CD1c-positive myeloid dendritic cell (primary cell): ENCODE measurements around the gene CTTNBP2NL.
"Not testable (repeated sequence)": the region's sequence is repeated elsewhere in the genome, so short reads cannot be mapped to it uniquely, and the experiment has no call there.

Experiments used
- DNase-seq: peaks from one replicate; pipeline ENCODE4 v3.0.0-alpha.2; 2016; ENCODE audit errors: extremely low spot score

CTTNBP2NL gene

DNA sequence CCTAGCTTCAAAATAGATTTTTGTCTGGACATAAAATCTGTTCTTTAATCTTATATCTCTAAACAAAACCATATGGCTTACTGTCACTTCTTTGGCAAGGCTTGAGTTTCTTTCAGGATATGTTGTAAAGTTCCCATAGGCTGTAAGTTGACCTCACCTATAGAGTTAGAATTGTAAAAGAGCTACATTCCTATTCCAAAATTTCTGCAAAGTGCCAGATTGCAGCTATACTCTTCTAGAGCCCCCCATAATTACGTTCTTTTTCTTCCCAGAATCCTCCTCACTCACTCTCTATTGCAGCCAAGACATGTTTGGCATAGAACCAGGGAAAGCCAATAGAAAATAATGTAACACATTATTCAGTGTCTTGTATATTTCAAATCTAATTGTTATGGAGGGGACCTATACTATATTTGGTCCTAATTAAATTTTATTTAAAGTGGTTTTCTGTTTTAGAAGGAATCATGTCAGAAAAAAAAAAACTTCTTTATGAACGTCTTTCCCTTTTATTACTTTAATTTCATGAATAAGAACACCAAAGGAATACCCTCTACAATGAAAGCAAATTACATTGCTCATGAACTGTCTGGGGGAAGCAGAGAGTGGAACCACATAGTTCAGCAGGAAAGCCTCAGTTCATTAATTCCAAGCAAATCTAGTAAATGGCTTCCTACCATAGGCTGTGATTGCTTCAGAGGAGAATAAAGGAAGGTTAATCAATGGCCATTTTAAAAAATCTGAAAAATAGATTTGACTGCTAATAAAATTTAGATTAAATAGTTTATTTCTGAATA lies 22.3 kb downstream of the CTTNBP2NL start:
- no peak for DNase-seq

DNA sequence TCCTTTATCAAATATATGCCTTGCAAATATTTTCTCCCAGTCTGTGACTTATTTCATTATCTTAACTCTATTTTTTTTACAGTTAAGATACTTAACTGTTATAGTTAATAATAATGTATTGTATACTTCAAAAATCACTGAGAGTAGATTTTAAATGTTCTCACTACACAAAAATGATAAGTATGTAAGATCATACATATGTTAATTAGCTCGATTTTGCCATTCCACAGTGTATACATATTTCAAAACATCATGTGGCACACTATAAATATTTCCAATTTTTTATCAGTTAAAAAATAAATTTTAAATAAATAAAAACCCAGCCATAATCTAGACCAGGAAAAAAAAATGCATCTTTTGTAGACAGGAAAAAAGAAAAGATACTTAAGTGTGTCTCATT lies 27.2 kb downstream of the CTTNBP2NL start:
- DNase-seq = no peak

DNA sequence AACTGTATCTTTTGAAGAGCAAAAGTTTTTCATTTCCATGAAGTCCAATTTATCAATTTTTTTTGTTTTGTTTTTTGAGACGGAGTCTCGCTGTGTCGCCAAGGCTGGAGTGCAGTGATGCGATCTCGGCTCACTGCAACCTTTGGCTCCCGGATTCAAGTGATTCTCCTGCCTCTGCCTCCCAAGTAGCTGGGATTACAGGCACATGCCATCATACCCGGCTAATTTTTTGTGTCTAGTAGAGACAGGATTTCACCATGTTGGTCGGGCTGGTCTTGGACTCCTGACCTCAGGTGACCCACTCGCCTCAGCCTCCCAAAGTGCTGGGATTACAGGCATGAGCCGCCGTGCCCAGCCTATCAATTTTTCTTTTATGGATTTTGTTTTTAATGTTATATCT lies 27.7 kb downstream of the CTTNBP2NL start:
- not testable (repeated sequence) for DNase-seq

DNA sequence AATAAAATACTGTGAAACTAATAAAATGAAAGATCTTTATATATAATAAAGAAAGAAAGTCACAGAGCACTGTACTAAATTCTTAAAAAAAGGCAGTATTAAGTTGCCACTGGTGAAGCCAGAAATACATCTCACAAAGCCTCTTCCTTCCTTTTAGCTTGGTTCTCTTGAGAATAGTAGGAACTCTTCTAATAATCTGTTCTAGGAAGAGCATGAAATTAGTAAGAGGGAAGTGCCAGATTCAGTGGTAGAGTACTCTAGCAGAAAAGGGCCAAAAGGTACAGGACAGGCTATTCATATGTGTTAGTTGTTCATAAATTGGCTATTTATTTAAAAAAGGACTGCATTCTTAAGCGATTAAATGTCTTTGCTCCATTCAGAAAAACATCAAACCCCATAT lies 33.7 kb downstream of the CTTNBP2NL start:
- DNase-seq = peak; percentile 45

DNA sequence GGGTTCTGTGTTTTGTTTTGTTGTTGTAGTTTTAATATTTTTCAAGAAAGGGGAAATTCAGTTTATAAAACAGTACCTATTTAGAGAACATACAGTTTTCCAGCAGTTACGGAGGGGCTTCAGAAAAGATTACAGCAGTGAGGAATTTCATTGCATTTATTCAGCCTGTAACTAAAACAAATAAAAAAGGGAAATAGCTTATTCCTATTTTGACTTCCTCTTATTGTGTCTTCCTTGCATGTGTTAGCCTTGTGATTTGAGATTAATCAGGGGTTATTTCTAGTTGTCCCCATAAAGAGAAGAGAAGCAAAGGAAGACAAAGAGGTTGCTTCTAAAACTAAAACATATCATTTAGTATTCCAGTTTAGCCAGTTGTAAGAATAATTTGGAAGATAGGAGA lies 35.0 kb downstream of the CTTNBP2NL start:
- DNase-seq = peak; percentile 71

DNA sequence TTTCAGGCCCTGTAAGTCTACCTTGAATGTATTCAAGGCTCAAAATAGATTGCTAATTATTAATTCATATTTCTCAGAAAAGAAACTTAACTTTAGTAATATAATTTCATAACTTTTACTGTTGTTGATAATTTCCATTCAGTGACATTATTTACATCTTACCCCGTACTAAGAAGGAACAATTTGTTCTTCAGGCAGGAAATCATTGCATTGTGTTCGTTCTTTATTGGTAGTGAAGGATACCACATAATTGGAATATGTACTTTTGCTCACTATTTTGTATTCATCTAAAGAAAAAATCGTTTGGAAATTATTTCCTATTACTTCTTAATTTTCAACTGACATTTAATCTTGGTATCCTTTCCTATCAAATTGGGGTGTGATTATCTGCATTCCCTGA lies 39.4 kb downstream of the CTTNBP2NL start:
- no peak for DNase-seq

DNA sequence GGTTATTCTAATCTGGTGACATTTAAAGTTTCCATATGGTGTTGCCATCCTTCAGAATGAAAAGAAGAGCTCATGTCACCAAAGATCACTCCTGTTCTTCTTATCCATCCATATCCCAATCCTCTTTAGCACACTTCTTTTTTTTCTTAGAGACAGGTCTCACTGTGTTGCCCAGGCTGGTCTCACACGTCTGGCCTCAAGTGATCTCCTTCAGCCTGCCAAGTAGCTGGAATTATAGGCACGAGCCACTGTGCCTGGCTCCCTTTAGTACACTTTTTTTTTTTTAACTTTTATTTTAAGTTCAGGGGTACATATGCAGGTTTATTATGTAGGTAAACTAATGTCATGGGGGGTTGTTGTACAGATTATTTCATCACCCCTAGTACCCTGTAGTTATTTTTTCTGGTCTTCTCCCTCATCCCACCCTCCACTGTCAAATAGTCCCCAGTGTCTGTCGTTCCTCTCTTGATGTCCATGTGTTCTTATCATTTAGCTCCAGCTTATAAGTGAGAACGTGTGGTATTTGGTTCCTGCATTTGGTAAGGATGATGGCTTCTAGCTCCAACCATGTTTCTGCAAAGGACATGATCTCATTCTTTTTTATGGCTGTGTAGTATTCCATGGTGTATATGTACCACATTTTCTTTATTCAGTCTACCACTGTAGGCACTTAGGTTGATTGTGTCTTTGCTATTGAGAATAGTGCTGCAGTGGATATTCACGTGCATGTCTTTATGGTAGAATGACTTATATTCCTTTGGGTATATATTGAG lies 40.6 kb downstream of the CTTNBP2NL start:
- DNase-seq = no peak

DNA sequence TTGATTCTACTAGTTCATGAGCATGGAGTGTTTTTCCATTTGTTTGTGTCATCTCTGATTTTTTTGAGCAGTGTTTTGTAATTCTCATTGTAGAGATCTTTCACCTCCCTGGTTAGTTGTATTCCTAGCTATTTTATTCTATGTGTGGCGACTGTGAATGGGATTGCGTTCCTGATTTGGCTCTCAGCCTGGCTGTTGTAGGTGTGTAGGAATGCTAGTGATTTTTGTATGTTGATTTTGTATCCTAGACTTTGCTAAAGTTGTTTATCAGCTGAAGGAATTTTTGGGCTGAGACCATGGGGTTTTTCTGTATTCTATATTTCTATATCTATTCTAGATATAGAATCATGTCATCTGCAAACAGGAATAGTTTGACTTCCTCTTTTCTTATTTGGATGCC lies 42.1 kb downstream of the CTTNBP2NL start:
- DNase-seq = not testable (repeated sequence)

DNA sequence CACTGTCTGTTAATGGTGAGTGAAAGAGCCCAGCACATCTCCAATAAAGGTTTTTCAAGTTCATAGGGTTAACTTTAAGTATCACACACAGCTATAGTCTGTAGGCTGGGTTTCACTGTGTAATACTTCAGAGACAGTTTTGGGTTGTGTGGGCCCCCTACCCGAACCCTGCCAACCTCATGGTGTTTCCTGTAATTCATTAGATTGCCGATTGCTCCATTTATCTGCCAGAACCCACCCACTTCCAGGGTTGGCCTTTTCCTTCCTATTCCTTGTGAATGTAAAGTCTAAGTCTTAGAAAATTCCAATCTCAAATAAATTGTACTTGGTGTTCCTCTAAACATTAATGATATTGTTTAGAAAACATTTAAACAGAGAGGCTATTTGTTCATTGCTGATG lies 43.6 kb downstream of the CTTNBP2NL start:
- no peak for DNase-seq

DNA sequence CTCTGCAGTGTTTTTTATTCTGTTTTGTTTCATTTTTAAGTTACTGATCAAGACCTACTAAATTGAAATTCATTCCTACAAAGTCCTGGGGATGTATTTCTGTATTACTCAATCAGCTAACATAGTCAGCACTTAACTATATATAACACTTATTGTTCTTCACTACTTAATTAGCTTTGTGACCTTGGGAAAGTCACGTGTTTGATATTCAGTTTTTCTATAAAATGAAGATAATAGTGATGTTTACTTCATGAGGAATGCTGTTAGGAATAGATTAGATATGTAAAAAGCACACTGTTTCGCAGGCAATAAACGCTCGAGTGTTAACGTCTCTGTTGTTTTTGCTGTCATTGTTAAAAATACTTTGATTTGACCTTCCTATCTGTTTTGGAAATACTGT lies 44.6 kb downstream of the CTTNBP2NL start:
- DNase-seq = no peak

DNA sequence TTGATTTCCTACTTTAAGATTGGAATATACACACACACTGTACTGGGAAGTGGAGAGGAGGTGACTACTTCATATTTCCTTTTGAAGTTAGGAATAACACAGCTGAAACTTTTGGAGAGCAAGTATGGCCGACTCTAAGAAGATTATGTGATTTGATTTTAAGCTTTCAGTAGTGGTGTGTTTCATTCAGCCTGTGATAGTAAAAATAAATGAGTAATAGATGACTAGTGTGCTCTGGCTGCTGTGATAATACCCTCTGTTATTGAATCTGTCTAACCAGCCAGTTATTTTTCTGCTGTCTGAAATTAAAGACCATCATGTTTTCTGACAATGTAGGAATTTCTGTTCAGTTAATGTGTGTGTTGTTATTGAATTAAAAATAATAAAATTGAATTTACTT lies 48.3 kb downstream of the CTTNBP2NL start:
- no peak for DNase-seq

DNA sequence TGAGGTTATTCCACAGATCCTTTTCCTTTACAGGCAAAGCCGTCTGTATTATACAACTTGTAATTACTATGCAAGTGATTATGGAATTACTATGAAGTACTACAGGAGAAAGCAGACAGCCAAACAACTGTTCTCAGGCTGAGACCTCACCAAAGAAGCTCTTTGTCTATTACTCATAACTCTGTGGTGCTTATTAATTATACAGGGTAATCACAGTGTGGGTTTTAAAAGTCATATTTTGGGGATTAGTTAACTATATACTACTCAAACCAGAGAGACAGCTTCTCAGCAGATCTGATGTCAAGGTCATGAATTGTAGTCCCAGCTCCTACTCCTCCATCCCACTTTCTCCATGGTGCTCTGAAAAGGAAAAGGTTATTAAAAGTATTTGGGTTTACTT lies 49.6 kb downstream of the CTTNBP2NL start:
- DNase-seq = no peak

DNA sequence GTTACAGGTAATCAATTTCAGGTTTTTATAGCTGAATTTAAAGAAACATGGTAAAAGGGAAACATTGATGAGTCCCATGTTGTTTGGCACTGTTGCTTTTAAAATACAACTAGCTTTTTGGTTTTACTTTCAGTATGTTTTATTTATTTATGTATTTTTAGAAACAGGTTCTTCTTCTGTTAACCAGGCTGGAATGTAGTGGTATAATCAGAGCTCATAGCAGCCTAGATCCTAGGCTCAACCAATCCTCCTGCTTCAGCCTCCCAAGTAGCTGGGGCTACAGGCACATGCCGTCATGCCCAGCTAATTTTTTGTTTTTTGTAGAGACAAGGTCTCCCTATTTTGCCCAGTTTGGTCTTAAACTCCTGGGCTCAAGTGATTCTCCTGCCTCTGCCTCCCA lies 50.4 kb downstream of the CTTNBP2NL start:
- DNase-seq = no peak

DNA sequence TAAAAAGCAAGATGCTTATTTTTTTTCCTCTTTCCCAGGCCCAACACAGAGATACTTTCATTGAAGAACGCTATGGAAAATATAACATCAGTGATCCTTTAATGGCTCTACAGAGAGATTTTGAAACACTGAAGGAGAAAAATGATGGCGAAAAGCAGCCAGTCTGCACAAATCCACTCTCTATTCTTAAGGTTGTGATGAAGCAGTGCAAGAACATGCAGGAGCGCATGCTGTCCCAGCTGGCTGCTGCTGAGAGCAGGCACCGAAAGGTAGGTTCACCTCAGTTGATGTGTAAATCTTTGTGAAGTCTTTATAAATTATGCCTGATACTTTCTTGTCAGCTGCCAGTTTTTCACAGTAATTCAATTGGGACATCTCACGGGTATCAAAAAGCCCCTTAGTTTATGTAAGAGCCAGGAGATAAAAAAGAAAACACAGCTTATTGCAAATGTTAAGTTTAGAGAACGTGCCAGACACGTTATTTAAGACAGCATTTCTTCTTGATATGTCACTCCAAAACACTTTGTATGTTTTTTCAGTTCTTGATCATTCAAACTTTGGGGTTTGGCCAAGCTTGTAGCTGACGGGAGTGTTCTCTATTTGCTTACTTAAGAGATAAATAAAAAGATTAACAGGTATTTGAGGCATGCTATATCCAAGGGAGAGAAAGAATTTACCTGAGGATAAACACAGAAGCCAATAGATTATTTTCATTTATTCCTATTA lies 53.1 kb downstream of the CTTNBP2NL start:
- DNase-seq = no peak

DNA sequence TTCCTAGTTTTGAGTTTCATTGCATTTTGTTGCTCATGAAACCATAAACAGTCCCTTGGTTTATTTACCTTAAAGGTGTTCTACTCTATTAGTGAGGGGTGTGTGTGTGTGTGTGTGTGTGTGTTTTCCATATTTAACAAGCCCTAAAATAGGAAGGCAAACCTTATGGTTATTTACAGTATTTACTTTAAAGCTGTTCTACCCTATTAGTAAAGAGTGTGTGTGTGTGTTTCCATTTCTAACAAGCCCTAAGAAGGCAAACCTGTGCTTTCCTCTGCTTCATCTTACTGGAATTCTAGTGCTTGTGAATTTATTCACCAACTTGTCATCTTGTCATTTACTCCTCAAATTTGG lies 53.6 kb downstream of the CTTNBP2NL start:
- DNase-seq = no peak

DNA sequence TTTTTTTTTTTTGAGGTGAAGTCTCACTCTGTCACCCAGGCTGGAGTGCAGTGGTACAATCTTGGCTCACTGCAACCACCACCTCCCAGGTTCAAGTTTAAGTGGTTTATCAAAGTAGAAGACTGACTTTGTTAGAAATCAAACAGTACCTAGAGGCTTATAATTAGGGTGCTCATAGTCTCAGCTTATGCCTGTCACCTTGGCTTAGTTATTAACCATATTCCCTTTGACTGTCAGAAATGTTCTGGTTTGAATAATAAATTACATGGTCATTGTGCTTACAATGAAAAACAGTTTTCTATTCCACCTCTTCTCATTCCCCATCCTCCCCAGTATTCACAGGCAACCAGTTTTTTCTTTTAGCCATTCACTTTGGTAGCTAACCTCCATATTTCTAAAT lies 54.8 kb downstream of the CTTNBP2NL start:
- DNase-seq = no peak

DNA sequence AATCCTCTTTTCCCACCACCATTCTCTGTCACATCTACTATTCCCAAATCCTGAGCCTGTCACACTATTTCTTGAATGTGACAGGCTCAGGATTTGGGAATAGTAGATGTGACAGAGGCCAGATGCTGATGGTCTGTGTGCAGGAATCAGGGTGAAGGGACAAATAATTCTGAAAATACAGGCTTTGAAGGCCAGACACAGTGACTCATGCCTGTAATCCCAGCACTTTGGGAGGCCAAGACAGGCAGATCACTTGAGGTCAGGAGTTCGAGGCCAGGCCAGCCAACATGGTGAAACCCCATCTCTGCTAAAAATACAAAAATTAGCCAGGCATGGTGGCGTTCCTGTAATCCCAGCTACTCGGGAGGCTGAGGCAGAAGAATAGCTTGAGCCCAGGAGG lies 55.3 kb downstream of the CTTNBP2NL start:
- DNase-seq = not testable (repeated sequence)

DNA sequence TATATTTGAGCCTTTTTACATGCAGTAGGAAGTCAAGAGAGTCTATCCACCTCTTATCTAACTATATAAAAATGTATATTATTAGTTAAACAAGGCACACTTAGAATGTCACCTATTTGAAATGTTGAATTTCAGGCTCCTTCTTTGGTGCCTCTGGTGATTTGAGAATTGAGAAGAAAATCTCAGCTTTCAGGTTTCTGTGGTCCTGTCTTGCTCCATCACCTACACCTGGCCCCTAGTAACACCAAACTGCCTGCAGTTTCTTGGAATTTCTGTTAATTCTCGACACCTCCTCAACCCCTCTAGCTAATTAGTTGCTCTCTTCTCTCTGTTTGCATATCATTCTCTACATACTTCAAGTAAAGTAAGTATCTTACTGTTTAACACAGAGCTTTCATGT lies 57.9 kb downstream of the CTTNBP2NL start:
- DNase-seq = no peak

DNA sequence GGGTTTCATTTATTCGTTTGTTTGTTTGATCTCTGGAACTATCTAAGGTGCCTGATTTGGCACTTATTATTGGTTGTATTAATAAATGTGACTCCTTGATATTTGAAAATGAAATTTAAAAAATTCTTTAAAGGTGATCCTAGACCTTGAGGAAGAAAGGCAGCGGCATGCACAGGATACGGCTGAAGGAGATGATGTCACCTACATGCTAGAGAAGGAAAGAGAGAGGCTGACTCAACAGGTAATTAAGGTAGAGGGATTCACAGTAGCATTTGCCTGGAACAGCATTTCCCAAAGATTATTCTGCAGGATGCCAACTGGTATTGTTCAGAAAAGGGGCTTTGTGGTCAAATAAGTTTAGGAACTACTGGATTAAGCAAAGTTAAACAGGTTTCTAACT lies 58.3 kb downstream of the CTTNBP2NL start:
- DNase-seq = no peak

DNA sequence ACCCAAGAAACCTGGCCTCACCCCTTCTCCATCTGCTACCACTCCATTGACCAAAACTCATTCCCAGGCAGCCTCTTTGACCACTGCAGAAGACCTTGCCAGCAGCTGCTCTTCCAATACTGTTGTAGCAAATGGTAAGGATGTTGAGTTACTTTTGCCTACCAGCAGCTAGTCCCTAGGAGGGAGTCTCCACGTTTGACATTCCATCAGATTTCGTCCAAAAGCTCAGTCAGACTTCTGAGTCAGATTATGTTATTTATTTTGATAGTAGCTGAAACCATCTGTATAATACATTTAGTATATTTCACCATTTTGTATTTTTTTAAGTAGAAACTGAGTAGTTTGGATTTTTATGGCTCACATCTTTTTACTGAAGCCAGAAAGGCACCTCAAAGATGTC lies 61.2 kb downstream of the CTTNBP2NL start:
- DNase-seq = no peak

DNA sequence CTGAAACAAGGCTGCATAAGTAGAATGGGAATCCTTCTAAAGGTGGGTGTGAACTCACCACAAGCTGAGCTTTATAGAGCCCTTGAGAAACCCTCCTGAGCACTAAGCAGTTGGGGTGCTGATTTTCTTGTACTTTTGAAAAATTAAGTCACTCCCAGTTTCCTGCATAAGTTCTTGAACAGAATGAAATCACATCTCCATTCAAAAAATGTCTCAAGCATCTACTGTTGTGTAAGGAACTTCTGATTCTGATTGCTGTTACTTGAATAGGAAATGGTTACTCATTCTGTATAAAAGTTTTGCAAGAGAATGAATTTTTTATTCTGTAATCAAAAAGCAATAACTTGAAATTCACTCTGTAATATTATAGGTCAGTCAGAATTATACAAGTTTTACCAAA lies 61.9 kb downstream of the CTTNBP2NL start:
- DNase-seq = no peak

DNA sequence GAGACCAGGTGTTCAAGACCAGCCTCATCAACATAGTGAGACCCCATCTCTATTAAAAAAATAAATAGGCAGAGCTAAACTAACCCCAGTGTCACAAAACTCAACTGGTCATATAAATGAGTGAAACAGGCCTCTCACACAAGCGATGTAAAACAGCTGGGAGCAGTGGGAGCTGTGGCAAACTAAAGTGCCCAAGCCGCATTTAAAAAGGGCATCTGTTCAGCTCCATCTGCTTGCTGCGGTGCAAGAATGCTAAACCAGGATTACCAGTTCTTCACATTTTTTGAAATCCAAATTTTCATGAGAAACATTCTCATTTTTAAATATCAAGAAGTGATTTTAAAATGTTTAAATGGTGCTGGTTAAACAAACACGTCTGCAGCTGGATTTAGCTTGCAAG lies 62.7 kb downstream of the CTTNBP2NL start:
- DNase-seq = no peak

DNA sequence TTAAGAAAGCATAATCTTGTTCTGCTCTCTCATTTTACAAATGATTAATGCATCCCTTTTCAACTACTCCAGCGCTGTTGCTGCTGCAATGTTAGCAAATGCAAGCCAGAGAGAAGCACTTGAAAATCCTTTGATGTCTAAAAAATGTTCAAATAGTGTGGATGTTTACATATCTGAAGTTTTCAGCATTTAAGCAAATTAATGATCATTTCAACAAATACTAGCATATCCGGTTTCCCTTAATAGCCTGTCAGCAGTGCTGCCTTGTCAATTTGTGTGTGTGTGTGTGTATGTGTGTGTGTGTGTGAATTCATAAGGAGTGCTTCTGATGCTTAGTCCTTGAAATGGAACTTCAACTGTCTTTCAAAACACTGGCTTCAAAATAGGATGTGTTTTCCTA lies 64.6 kb downstream of the CTTNBP2NL start:
- DNase-seq = no peak
